Measurements from ENCODE around the gene INPP5F. TPM values are rescaled to one million over a fixed set of nuclear protein-coding genes. Genes with fewer than 3 reads are reported as not detected.

The INPP5F gene
- total and polyA plus RNA-seq, 10 of the 15 experiments (the other 5 are each of a cell fraction or from before 2014, with no cell fraction given), result 6.0 to 49.3 (median 34.3) TPM

DNA sequence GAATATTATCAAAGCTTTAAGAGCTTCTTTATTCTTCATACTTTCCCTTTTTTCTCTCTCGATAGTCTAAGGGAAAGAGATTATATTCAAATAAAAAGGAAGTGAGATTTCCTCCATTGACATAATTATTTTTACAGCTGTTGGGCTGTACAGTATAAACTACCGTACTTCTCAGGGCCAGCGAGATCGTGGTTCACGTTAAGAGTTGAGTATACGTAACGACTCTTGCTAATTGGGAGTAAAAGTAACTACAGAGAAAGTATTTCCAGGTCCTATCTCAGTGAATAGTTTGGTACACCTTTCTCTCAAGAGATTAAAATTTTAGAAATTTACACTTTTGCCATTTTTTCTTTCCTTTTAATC lies 57.8 kb downstream of the INPP5F start (continued):
- TF ChIP-seq HCFC1 (IDR thresholded peaks at IDR 0.05; ENCODE audit: low read length), result no peak
- peak; percentile 49; the same call in 1 of the 2 replicates for TF ChIP-seq TCF12 (IDR thresholded peaks at IDR 0.05; ENCODE audit: low read depth, low read length)
- TF ChIP-seq SREBF1 (IDR thresholded peaks at IDR 0.05; ENCODE audit: low read length), result no peak
- no peak for TF ChIP-seq HDAC6 (IDR thresholded peaks at IDR 0.05; ENCODE audit: unreplicated experiment)
- TF ChIP-seq RAD21 (IDR thresholded peaks at IDR 0.05; ENCODE audit: insufficient read depth, low read depth, low read length), result no peak
- no peak for TF ChIP-seq TCF3 (IDR thresholded peaks at IDR 0.05; ENCODE audit: borderline replicate concordance, insufficient read depth, low read depth, low read length)
- TF ChIP-seq SMAD1 (IDR thresholded peaks at IDR 0.05; ENCODE audit: low read depth, partially characterized antibody), result no peak
- TF ChIP-seq, protein P1, sequence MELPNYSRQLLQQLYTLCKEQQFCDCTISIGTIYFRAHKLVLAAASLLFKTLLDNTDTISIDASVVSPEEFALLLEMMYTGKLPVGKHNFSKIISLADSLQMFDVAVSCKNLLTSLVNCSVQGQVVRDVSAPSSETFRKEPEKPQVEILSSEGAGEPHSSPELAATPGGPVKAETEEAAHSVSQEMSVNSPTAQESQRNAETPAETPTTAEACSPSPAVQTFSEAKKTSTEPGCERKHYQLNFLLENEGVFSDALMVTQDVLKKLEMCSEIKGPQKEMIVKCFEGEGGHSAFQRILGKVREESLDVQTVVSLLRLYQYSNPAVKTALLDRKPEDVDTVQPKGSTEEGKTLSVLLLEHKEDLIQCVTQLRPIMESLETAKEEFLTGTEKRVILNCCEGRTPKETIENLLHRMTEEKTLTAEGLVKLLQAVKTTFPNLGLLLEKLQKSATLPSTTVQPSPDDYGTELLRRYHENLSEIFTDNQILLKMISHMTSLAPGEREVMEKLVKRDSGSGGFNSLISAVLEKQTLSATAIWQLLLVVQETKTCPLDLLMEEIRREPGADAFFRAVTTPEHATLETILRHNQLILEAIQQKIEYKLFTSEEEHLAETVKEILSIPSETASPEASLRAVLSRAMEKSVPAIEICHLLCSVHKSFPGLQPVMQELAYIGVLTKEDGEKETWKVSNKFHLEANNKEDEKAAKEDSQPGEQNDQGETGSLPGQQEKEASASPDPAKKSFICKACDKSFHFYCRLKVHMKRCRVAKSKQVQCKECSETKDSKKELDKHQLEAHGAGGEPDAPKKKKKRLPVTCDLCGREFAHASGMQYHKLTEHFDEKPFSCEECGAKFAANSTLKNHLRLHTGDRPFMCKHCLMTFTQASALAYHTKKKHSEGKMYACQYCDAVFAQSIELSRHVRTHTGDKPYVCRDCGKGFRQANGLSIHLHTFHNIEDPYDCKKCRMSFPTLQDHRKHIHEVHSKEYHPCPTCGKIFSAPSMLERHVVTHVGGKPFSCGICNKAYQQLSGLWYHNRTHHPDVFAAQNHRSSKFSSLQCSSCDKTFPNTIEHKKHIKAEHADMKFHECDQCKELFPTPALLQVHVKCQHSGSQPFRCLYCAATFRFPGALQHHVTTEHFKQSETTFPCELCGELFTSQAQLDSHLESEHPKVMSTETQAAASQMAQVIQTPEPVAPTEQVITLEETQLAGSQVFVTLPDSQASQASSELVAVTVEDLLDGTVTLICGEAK (IDR thresholded peaks at IDR 0.05; ENCODE audit: borderline replicate concordance), result no peak
- no peak for TF ChIP-seq NRF1 (conservative IDR thresholded peaks at IDR 0.05; ENCODE audit: low read depth, low read length)
- no peak for TF ChIP-seq JUND (IDR thresholded peaks at IDR 0.05; ENCODE audit: low read depth, low read length)
- TF ChIP-seq RELA (IDR thresholded peaks at IDR 0.05; ENCODE audit: borderline replicate concordance, partially characterized antibody), result no peak
- TF ChIP-seq ZNF24 (IDR thresholded peaks at IDR 0.05), result no peak
- TF ChIP-seq ZZZ3 (IDR thresholded peaks at IDR 0.05; ENCODE audit: control insufficient read depth, insufficient read length, low read depth), result no peak
- no peak for TF ChIP-seq RCOR1 (conservative IDR thresholded peaks at IDR 0.05; ENCODE audit: low read depth, low read length)
- TF ChIP-seq, protein P2, sequence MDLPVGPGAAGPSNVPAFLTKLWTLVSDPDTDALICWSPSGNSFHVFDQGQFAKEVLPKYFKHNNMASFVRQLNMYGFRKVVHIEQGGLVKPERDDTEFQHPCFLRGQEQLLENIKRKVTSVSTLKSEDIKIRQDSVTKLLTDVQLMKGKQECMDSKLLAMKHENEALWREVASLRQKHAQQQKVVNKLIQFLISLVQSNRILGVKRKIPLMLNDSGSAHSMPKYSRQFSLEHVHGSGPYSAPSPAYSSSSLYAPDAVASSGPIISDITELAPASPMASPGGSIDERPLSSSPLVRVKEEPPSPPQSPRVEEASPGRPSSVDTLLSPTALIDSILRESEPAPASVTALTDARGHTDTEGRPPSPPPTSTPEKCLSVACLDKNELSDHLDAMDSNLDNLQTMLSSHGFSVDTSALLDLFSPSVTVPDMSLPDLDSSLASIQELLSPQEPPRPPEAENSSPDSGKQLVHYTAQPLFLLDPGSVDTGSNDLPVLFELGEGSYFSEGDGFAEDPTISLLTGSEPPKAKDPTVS (IDR thresholded peaks at IDR 0.05; ENCODE audit: low read depth, low read length), result no peak
- no peak for TF ChIP-seq POU2F2 (IDR thresholded peaks at IDR 0.05; ENCODE audit: borderline replicate concordance, low read depth, low read length)
- 0 out of 2 replicates have a peak, but pooled peaks have one; percentile 24 for TF ChIP-seq IKZF1 (conservative IDR thresholded peaks at IDR 0.05)
- 0 out of 4 replicates have a peak, but pooled peaks of 1 of the 2 experiments have one; percentile 22 for TF ChIP-seq EP300 (IDR thresholded peaks at IDR 0.05; ENCODE audit: borderline replicate concordance in 1 of 2, control insufficient read depth in 1 of 2, low read depth in 2 of 2, low read length in 2 of 2)
- no peak for TF ChIP-seq ESRRA (IDR thresholded peaks at IDR 0.05; ENCODE audit: low read length)
- TF ChIP-seq, protein P3, sequence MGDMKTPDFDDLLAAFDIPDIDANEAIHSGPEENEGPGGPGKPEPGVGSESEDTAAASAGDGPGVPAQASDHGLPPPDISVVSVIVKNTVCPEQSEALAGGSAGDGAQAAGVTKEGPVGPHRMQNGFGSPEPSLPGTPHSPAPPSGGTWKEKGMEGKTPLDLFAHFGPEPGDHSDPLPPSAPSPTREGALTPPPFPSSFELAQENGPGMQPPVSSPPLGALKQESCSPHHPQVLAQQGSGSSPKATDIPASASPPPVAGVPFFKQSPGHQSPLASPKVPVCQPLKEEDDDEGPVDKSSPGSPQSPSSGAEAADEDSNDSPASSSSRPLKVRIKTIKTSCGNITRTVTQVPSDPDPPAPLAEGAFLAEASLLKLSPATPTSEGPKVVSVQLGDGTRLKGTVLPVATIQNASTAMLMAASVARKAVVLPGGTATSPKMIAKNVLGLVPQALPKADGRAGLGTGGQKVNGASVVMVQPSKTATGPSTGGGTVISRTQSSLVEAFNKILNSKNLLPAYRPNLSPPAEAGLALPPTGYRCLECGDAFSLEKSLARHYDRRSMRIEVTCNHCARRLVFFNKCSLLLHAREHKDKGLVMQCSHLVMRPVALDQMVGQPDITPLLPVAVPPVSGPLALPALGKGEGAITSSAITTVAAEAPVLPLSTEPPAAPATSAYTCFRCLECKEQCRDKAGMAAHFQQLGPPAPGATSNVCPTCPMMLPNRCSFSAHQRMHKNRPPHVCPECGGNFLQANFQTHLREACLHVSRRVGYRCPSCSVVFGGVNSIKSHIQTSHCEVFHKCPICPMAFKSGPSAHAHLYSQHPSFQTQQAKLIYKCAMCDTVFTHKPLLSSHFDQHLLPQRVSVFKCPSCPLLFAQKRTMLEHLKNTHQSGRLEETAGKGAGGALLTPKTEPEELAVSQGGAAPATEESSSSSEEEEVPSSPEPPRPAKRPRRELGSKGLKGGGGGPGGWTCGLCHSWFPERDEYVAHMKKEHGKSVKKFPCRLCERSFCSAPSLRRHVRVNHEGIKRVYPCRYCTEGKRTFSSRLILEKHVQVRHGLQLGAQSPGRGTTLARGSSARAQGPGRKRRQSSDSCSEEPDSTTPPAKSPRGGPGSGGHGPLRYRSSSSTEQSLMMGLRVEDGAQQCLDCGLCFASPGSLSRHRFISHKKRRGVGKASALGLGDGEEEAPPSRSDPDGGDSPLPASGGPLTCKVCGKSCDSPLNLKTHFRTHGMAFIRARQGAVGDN (IDR thresholded peaks at IDR 0.05), result peak; percentile 60
- 0 out of 2 replicates have a peak, but pooled peaks have one; percentile 9 for TF ChIP-seq JUNB (IDR thresholded peaks at IDR 0.05)
